ENCODE measurements around the gene FAM13B.
"Not testable (repeated sequence)": the region's sequence is repeated elsewhere in the genome, so short reads cannot be mapped to it uniquely, and the experiment has no call there.

FAM13B gene

DNA sequence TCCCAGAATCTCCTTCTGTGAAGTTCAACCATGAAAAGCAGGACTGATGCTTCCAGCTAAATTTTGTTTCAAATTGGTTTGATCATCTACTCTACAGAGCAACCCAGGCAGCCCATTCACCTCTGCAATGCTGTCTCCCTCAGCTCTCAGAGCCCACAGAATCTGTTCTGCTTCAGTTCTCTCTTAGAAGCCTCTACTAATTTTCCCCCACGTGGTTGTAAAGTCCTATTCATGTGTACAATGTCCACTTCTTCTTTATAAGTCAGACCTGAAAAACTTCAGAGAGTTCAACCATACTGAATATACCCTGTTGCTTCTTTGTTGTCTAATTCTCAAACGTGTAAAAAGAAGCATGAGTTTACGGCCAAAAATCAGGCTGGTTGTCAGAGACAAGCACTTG lies 21.3 kb upstream of the FAM13B start:
- no peak overlapping the region for H3K4me2 ChIP-seq (ENCODE audit: insufficient read depth, low read length)

DNA sequence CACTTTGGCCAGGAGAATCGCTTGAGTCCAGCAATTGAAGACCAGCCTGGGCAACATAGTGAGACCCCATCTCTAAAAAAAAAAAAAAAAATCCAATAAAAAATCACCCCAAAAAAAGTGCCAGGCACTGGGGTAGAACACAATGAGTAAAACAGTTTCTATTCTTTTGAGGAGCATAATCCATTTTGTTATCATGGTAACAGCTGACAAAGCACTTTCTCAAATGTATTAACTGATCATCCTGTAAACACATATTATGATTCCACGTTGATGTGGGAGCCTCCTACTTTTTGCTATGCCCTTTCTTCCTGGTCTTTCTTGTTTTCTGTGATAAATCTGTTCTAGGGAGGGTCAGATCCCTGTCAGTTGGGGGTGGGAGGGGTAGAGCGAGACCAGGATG lies 20.7 kb upstream of the FAM13B start:
- no peak for DNase-seq
- no peak overlapping the region for H3K4me2 ChIP-seq (ENCODE audit: insufficient read depth, low read length)
- no peak overlapping the region for H3K9ac ChIP-seq (ENCODE audit: low read depth, low read length)
- no peaks in the 10 kb centered on the region for H3K4me1 ChIP-seq (ENCODE audit: insufficient read depth, low read length)
- no peaks in the 10 kb centered on the region for H3K9me3 ChIP-seq (ENCODE audit: insufficient read depth, low read length, severe bottlenecking)
- no peak overlapping the region for H3K27ac ChIP-seq (ENCODE audit: low read length)
- H3K4me3 ChIP-seq (ENCODE audit: low read depth in 1 of 2, low read length in 2 of 2), result no peak overlapping the region
- ATAC-seq (ENCODE audit: insufficient read depth, low read depth), result no peak
- H3K27me3 ChIP-seq (ENCODE audit: insufficient read depth, low read length, poor library complexity), result peaks cover 3% of the 10 kb centered on the region
- TF ChIP-seq EZH2 (IDR thresholded peaks at IDR 0.05; ENCODE audit: borderline replicate concordance, low read depth, low read length, severe bottlenecking), result no peak
- TF ChIP-seq, protein P1, sequence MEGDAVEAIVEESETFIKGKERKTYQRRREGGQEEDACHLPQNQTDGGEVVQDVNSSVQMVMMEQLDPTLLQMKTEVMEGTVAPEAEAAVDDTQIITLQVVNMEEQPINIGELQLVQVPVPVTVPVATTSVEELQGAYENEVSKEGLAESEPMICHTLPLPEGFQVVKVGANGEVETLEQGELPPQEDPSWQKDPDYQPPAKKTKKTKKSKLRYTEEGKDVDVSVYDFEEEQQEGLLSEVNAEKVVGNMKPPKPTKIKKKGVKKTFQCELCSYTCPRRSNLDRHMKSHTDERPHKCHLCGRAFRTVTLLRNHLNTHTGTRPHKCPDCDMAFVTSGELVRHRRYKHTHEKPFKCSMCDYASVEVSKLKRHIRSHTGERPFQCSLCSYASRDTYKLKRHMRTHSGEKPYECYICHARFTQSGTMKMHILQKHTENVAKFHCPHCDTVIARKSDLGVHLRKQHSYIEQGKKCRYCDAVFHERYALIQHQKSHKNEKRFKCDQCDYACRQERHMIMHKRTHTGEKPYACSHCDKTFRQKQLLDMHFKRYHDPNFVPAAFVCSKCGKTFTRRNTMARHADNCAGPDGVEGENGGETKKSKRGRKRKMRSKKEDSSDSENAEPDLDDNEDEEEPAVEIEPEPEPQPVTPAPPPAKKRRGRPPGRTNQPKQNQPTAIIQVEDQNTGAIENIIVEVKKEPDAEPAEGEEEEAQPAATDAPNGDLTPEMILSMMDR (IDR thresholded peaks at IDR 0.05; ENCODE audit: borderline replicate concordance, extremely low read depth, low read length, poor library complexity, severe bottlenecking), result no peak
- no peaks in the 10 kb centered on the region for H4K20me1 ChIP-seq (ENCODE audit: insufficient read depth, low read length)
- H2AFZ ChIP-seq (ENCODE audit: low read depth, low read length), result no peak overlapping the region
- no peaks in the 10 kb centered on the region for H3K36me3 ChIP-seq (ENCODE audit: insufficient read depth, low read length)
- no peaks in the 10 kb centered on the region for H3K79me2 ChIP-seq (ENCODE audit: insufficient read depth, low read length)

More for the DNA sequence above, 21.3 kb upstream of the FAM13B start:
- TF ChIP-seq, protein P1 (IDR thresholded peaks at IDR 0.05; ENCODE audit: borderline replicate concordance, extremely low read depth, low read length, poor library complexity, severe bottlenecking), result no peak
- TF ChIP-seq EZH2 (IDR thresholded peaks at IDR 0.05; ENCODE audit: borderline replicate concordance, low read depth, low read length, severe bottlenecking), result no peak
- no peaks in the 10 kb centered on the region for H3K79me2 ChIP-seq (ENCODE audit: insufficient read depth, low read length)
- H3K4me1 ChIP-seq (ENCODE audit: insufficient read depth, low read length), result no peaks in the 10 kb centered on the region
- no peak for ATAC-seq (ENCODE audit: insufficient read depth, low read depth)
- H3K36me3 ChIP-seq (ENCODE audit: insufficient read depth, low read length), result no peaks in the 10 kb centered on the region
- no peak for DNase-seq
- no peak overlapping the region for H3K9ac ChIP-seq (ENCODE audit: low read depth, low read length)
- no peak overlapping the region for H3K4me3 ChIP-seq (ENCODE audit: low read depth in 1 of 2, low read length in 2 of 2)
- H3K27me3 ChIP-seq (ENCODE audit: insufficient read depth, low read length, poor library complexity), result peaks cover 3% of the 10 kb centered on the region
- no peaks in the 10 kb centered on the region for H3K9me3 ChIP-seq (ENCODE audit: insufficient read depth, low read length, severe bottlenecking)
- no peak overlapping the region for H2AFZ ChIP-seq (ENCODE audit: low read depth, low read length)
- H4K20me1 ChIP-seq (ENCODE audit: insufficient read depth, low read length), result no peaks in the 10 kb centered on the region
- no peak overlapping the region for H3K27ac ChIP-seq (ENCODE audit: low read length)

DNA sequence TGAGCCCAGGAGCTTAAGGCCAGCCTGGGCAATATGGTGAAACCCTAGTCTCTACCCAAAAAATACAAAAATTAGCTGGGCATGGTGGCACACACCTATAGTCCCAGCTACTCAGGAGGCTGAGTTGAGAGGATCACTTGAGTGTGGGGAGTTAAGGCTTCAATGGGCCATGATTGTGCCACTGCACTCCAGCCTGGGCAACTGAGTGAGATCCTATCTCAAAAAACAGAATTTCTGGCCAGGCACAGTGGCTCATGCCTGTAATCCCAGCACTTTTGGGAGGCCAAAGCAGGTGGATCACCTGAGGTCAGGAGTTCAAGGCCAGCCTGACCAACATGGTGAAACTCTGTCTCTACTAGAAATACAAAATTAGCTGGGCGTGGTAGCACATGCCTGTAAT lies 19.8 kb upstream of the FAM13B start:
- not testable (repeated sequence) for H4K20me1 ChIP-seq (ENCODE audit: insufficient read depth, low read length); DNase-seq; H3K9me3 ChIP-seq (ENCODE audit: insufficient read depth, low read length, severe bottlenecking); H2AFZ ChIP-seq (ENCODE audit: low read depth, low read length); H3K36me3 ChIP-seq (ENCODE audit: insufficient read depth, low read length); H3K4me3 ChIP-seq (ENCODE audit: low read depth in 1 of 2, low read length in 2 of 2); H3K4me1 ChIP-seq (ENCODE audit: insufficient read depth, low read length); ATAC-seq (ENCODE audit: insufficient read depth, low read depth); H3K27ac ChIP-seq (ENCODE audit: low read length); H3K4me2 ChIP-seq (ENCODE audit: insufficient read depth, low read length); H3K79me2 ChIP-seq (ENCODE audit: insufficient read depth, low read length); H3K27me3 ChIP-seq (ENCODE audit: insufficient read depth, low read length, poor library complexity); H3K9ac ChIP-seq (ENCODE audit: low read depth, low read length)

DNA sequence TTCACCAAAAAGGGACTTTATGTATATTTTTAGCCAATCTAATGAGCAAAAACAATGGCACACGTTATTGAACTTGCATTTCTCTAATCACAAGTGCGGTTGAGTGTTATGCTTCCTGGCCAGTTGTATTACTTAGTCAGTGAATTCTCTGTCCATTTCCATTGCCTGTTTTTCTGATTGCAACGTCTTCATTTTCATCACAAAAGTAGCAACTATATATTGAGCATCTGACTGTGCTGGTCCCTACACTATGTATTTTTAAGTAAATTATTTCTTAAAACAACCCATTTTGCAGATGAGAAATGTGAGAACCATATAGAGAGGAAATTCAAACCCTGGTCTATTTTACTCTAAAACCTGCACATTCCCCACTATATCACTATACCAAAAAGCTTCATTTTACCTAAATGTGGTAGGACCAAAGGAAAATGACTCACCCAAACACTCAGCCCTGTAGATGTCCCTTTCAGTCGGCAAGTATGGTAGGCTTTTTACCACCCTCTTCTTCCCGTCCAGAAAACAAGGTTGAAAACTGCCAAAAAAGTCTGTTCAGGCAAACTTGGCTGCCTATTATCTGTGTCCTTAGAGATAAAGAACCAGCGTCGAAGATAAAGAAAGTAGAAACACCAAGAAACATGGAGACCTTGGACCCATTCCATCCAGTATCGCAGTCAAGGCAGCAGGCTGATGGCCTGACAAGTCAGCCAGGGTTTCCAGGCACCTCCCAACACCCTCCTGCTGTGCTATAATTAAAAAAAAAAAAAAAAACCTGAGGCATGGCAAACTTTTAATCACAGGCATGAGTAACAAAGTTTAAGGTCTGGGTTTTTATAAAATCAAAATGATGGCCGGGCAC lies 18.8 kb upstream of the FAM13B start:
- no peaks in the 10 kb centered on the region for H3K79me2 ChIP-seq (ENCODE audit: insufficient read depth, low read length)
- DNase-seq (no peak), ATAC-seq (ENCODE audit: insufficient read depth, low read depth) (no peak)
- TF ChIP-seq EZH2 (IDR thresholded peaks at IDR 0.05; ENCODE audit: borderline replicate concordance, low read depth, low read length, severe bottlenecking), result no peak
- TF ChIP-seq, protein P1 (IDR thresholded peaks at IDR 0.05; ENCODE audit: borderline replicate concordance, extremely low read depth, low read length, poor library complexity, severe bottlenecking), result no peak
- H3K9me3 ChIP-seq (ENCODE audit: insufficient read depth, low read length, severe bottlenecking), result no peaks in the 10 kb centered on the region
- H4K20me1 ChIP-seq (ENCODE audit: insufficient read depth, low read length), result no peaks in the 10 kb centered on the region
- H3K27ac ChIP-seq (ENCODE audit: low read length), result no peak overlapping the region
- no peak overlapping the region for H3K4me3 ChIP-seq (ENCODE audit: low read depth in 1 of 2, low read length in 2 of 2)
- peaks cover 3% of the 10 kb centered on the region for H3K27me3 ChIP-seq (ENCODE audit: insufficient read depth, low read length, poor library complexity)
- no peak overlapping the region for H3K4me2 ChIP-seq (ENCODE audit: insufficient read depth, low read length)
- no peaks in the 10 kb centered on the region for H3K4me1 ChIP-seq (ENCODE audit: insufficient read depth, low read length)
- H3K36me3 ChIP-seq (ENCODE audit: insufficient read depth, low read length), result no peaks in the 10 kb centered on the region
- H2AFZ ChIP-seq (ENCODE audit: low read depth, low read length), result no peak overlapping the region
- no peak overlapping the region for H3K9ac ChIP-seq (ENCODE audit: low read depth, low read length)

DNA sequence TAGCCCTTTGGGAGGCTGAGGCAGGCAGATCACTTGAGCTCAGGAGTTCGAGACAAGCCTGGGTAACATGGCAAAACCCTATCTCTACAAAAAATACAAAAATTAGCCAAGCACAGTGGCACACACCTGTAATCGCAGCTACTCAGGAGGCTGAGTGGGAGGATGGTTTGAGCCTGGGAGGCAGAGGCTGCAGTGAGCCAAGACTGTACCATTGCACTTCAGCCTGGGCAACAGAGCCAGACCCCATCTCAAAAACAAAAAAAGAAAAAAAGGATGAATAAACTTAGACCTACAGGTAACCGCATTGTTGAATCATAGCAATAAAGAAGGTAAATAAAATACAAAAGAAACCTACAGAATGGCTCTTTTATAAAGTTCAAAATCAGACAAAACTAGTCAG lies 12.4 kb upstream of the FAM13B start:
- not testable (repeated sequence) for H3K4me1 ChIP-seq (ENCODE audit: insufficient read depth, low read length); H3K9me3 ChIP-seq (ENCODE audit: insufficient read depth, low read length, severe bottlenecking); H3K36me3 ChIP-seq (ENCODE audit: insufficient read depth, low read length); DNase-seq; H3K4me3 ChIP-seq (ENCODE audit: low read depth in 1 of 2, low read length in 2 of 2); H3K27me3 ChIP-seq (ENCODE audit: insufficient read depth, low read length, poor library complexity); H2AFZ ChIP-seq (ENCODE audit: low read depth, low read length); H4K20me1 ChIP-seq (ENCODE audit: insufficient read depth, low read length); ATAC-seq (ENCODE audit: insufficient read depth, low read depth); H3K27ac ChIP-seq (ENCODE audit: low read length); H3K9ac ChIP-seq (ENCODE audit: low read depth, low read length); H3K4me2 ChIP-seq (ENCODE audit: insufficient read depth, low read length); H3K79me2 ChIP-seq (ENCODE audit: insufficient read depth, low read length)

All from DND-41 (cell line).